NCI-H2171 (cell line): ENCODE results near the gene KBTBD2.
"Not testable (repeated sequence)": the region's sequence is repeated elsewhere in the genome, so short reads cannot be mapped to it uniquely, and the experiment has no call there.

Experiments
- DNase-seq: peaks from one replicate; lab custom pipeline; 2025; lab: John Stamatoyannopoulos, UW

Gene KBTBD2

DNA sequence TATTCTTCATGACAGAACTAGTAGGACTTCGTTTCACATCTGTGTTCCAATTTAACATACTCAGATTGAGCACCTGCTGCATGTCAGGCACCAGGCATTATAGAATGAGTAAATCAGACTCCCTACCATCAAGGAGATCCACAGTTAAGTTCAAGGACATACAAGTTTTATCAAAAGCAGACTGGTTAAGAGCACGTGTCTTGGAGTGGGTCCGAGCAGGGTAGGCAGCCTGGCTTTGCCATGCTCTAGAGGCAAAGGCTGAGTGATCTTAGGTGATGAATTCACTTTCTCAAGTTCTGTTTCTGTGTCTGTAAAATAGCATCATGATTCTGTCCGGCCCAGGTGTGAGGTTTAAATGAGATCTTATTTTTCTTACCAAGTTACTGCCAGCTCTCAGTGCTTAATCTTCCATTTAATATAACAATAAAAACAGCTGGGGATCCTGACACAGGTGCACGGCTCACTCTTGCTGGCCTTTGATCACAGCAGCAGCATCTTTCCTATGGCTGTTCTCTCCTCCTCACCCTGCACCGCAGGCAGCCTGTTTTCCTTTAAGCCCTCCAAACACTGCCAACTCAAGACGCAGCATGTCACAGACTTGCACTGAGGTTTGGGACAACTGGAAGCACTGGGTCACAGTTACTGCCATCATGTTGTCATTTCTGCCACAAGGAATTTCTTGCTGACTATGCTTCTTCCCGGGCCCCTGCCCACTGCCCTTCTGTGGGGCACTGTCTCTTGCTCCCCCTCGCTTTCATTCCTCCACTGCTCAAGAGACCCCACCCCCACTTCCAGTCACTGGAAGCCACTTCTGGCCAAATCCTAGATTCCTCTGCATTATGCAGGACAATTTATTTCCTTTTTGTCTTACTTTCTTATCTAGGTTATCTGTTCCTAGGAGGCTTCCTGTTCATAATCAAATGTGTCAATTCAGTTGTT is 35.5 kb downstream of the KBTBD2 start:
- not testable (repeated sequence) for DNase-seq

DNA sequence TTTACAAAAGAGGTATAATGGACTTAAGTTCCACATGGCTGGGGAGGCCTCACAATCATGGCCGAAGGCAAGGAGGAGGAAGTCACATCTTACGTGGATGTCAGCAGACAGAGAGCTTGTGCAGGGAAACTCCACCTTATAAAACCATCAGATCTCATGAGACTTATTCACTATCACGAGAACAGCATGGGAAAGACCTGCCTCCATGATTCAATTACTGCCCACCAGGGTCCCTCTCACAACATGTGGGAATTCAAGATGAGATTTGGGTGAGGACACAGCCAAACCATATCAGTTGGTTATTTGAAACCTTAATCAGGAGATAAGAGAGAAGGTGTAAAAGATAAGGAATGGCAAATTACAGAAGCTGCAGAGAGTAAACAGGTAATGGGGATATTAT is 40.9 kb downstream of the KBTBD2 start:
- not testable (repeated sequence) for DNase-seq

DNA sequence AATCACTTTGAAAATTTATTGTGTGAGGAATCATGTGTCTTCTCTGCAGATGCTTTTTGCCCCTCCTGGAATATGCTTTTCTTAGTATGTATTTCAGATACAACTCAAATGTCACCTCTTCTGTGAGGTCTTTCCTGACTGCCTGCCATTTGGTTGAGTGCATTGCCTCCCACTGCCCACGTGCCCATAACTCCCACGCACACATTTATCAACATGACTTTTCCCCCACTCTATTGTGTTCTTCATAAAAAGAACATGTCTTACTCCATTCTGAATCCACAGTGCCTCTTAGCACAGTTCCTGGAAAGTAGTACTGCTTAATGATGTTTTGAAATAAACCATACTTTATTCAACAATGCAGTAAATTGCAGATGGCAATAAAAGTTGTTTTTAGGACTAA is 42.9 kb downstream of the KBTBD2 start:
- not testable (repeated sequence) for DNase-seq

DNA sequence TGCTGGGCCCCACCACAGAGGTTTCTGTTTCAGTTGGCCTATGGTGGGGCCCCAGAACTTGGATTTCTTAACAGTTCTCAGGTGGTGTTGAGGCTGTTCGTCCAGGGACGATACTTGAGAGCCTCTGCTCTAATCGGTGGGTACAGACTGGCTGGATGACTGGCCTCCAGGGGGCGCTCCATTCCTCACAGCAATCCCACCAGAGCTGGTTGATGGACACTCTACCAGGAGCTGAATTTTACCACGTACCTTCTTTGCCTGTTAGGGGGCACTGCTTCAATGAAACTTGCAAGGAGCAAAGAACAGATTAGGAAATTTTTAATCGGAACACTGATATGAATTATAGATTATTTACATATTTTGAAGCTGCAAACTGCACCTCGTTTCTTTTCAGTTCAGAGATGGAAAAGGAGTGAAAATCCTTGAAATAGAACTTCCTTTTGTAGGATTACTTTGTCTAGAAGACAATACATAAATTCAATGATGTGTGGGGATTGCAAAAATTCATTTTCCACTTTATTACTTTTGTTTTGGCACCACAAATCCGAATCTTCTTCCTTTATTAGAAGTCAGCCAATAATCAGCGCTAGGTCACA is 44.8 kb downstream of the KBTBD2 start:
- peak; percentile 48 for DNase-seq

DNA sequence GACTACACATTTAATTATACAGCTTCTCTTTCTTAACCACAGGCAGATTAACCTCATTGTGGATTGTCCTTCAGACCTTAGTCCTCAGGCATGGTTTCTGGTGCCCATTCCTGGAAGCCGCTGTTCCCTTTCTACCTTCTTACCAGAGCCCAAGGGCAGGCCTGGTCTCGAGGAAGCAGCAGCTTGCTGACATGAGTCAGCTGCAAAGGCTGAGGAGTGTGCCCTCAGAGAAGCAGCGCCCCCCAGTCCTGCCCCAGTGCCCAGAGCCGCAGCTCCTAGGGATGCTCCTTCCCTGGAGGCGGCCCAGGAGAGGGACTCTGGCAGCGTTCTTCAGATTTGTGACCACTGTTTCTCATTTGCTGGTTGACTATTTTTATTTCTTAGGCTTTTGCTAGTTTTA is 46.8 kb downstream of the KBTBD2 start:
- DNase-seq = not testable (repeated sequence)

DNA sequence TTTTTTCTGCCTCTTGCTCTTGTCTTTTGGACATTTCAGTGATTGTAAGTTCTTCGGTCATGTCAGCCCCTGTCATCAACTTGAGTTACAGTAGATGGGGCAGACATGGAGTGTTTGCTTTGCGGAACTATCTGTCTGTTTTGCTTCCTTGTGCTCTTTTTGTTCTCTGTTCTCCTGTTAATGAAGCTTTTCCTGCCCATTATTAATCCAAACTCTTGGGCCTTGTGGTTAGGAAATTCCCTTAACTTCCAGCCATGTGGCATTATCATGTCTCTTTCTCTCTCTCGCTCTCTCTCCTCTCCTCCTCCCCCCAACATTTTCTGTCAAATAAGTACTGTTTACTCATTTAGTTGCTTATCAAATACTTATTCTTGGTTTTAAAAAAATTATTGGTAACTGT is 47.8 kb downstream of the KBTBD2 start:
- not testable (repeated sequence) for DNase-seq

DNA sequence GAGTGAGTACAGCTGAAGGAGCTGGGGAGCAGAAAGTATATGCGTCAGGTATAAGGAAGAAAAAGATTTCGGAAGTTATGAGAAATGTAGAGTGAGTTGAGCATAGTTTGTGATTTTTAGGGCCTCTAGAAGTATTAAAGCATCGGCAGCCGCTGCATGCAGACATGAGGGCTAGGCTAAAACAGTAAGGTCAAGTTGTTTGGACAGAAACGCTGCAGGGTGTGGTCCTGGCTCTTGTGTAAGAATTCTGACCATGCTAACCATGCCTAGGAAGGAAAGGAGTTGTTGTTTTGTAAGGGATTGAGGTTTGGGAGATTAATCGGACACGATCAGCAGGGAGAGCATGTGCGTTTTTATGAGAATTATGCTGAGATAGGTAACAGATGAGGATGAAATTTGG is 51.7 kb downstream of the KBTBD2 start:
- not testable (repeated sequence) for DNase-seq

DNA sequence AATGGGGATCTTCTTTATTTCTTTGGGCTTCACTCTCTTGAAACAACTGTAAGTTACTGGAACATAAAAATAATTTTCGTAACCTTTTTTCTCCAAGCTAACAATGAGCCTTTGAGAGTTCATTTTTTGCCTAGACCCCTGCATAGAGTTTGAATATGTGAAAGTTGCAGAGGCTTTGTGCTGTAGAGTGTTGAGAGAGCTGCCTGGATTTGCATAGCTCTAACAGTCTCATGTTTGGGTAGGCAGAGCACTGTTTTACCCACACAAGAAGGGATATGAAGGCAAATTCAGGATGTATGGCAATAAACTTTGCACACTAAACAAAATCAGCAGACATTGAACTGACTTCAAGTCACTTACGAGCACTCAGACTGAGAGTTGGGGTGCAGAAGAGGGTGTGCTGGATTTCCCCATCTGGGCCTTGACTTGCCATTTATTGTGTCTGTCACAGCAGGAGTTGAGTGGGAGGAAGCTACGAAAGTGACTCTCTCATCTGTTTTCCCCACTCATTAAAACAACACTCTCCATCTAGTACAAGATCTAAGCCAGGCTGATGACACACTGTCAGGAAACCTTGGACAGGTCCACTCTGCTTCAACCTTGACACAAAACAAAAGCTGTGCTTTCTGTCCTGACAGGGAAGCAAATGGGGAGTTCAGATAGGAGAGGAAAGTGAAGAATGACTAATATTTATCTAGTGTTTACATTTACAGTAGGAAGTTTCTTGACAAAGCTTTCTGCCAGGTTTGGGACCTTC is 62.4 kb downstream of the KBTBD2 start:
- DNase-seq = not testable (repeated sequence)
